ENCODE results near the gene MTHFD1L.

Gene MTHFD1L

DNA sequence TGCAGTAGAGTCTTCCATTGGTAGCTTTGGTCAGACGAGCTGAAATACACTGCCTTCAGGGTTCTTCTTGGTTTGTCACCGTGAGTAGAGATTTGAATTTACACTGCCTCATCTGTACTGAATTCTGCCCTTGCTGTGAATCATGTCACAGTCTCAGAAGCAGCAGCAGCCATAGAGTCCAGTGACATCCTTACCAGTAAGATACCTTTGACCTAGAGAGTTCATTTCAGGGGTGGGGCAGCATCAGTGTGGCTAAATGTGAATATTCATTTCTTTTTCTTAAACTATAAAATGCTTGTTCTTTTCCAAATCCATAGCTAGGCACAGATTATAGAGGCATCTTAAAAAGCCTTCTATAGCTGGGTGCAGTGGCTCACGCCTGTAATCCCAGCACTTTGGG, 223.5 kb downstream of the MTHFD1L start:
- no peak for DNase-seq (ENCODE audit: extremely low spot score)
- ChIA-PET POLR2A (no interaction called here), CTCF (no interaction called here)
- TF ChIP-seq, protein P1, sequence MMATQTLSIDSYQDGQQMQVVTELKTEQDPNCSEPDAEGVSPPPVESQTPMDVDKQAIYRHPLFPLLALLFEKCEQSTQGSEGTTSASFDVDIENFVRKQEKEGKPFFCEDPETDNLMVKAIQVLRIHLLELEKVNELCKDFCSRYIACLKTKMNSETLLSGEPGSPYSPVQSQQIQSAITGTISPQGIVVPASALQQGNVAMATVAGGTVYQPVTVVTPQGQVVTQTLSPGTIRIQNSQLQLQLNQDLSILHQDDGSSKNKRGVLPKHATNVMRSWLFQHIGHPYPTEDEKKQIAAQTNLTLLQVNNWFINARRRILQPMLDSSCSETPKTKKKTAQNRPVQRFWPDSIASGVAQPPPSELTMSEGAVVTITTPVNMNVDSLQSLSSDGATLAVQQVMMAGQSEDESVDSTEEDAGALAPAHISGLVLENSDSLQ (IDR thresholded peaks at IDR 0.05) = no peak
- TF ChIP-seq SP1 (IDR thresholded peaks at IDR 0.05) (no peak), HDGF (IDR thresholded peaks at IDR 0.05; ENCODE audit: borderline replicate concordance) (no peak), ZNF384 (IDR thresholded peaks at IDR 0.05) (no peak), NFRKB (IDR thresholded peaks at IDR 0.05) (no peak), ELF4 (IDR thresholded peaks at IDR 0.05) (no peak), FOXM1 (IDR thresholded peaks at IDR 0.05; ENCODE audit: borderline replicate concordance) (no peak), SUZ12 (IDR thresholded peaks at IDR 0.05) (no peak), BHLHE40 (IDR thresholded peaks at IDR 0.05; ENCODE audit: borderline replicate concordance) (no peak), ARNT (IDR thresholded peaks at IDR 0.05) (no peak), L3MBTL2 (conservative IDR thresholded peaks at IDR 0.05) (no peak), CTBP1 (IDR thresholded peaks at IDR 0.05; ENCODE audit: borderline replicate concordance) (no peak), TARDBP (IDR thresholded peaks at IDR 0.05) (no peak), LEF1 (IDR thresholded peaks at IDR 0.05; ENCODE audit: borderline replicate concordance) (no peak), FOXA1 (IDR thresholded peaks at IDR 0.05) (no peak), FOXK2 (IDR thresholded peaks at IDR 0.05) (no peak)

DNA sequence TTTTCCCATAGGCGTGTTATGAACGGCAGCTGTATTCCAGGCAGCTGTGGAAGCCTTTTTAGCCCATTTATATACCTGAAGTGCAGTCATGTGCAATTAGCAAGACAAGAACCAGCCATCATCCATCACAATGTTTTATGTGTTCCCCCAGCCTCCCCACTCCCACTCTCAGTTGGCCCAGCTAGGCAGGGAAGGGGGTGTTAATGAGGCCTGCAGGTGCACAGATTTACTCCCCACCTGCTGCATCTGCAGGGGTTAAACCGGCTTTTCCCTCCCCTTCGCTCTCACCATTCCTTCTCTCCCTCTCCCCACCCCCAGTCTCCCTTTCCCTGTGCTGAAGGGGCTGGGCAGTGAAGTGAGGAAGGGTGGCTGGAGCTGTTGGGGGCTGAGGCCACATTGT, 224.5 kb downstream of the MTHFD1L start:
- POLR2A ChIA-PET = no interaction called here
- no peak for TF ChIP-seq FOXK2 (IDR thresholded peaks at IDR 0.05)
- no peak for TF ChIP-seq ZNF384 (IDR thresholded peaks at IDR 0.05)
- no peak for TF ChIP-seq SP1 (IDR thresholded peaks at IDR 0.05)
- no peak for TF ChIP-seq L3MBTL2 (conservative IDR thresholded peaks at IDR 0.05)
- no peak for TF ChIP-seq NFRKB (IDR thresholded peaks at IDR 0.05)
- no peak for TF ChIP-seq TARDBP (IDR thresholded peaks at IDR 0.05)
- no peak for TF ChIP-seq HDGF (IDR thresholded peaks at IDR 0.05; ENCODE audit: borderline replicate concordance)
- TF ChIP-seq CTBP1 (IDR thresholded peaks at IDR 0.05; ENCODE audit: borderline replicate concordance) = no peak
- no peak for TF ChIP-seq LEF1 (IDR thresholded peaks at IDR 0.05; ENCODE audit: borderline replicate concordance)
- no peak for TF ChIP-seq ARNT (IDR thresholded peaks at IDR 0.05)
- TF ChIP-seq FOXM1 (IDR thresholded peaks at IDR 0.05; ENCODE audit: borderline replicate concordance) = no peak
- no peak for TF ChIP-seq ELF4 (IDR thresholded peaks at IDR 0.05)
- TF ChIP-seq, protein P1 (IDR thresholded peaks at IDR 0.05) = no peak
- no peak for TF ChIP-seq FOXA1 (IDR thresholded peaks at IDR 0.05)
- TF ChIP-seq BHLHE40 (IDR thresholded peaks at IDR 0.05; ENCODE audit: borderline replicate concordance) = no peak
- CTCF ChIA-PET = no interaction called here
- no peak for DNase-seq (ENCODE audit: extremely low spot score)

DNA sequence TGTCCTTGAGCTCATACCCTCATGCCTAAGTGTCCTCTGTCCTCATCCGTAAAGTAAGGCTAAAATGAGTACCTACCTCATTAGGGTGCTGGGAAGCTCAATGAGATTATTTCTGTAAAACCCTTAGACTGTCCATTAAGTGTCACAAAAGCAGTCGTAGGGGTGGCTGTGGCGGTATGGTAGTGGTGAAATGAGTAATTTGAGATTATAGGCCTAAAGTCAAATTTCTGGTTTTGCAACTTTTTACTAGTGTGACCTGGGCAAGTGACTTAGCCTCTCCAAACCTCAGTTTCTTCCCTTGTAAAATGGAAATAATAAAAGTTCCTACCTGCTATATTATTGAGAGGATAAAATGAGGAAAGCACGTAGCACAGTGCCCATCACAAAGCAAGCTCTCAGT, 226.1 kb downstream of the MTHFD1L start:
- ChIA-PET CTCF (no interaction called here), POLR2A (no interaction called here)

DNA sequence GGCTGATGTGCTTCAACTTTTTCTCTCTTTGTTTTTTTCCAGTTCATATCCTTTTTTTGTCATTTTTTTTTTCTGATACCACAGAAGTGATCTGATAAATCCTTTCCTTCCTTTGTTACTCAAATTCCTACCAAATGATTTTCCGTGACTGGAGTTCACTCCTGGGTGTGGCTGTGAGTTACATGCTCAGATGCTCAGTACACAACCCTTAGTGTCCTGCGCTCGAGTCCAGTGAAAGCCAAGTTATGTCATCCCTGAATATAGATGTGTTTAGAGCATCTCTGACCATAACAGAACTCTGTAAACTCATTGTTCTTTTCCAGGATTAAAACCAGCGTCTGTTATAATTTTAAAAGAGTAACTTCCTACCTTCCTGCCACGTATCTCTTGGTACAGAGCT, 227.1 kb downstream of the MTHFD1L start:
- ChIA-PET CTCF (no interaction called here), POLR2A (no interaction called here)
- TF ChIP-seq ARNT (IDR thresholded peaks at IDR 0.05) (no peak), ZNF384 (IDR thresholded peaks at IDR 0.05) (no peak), FOXA1 (IDR thresholded peaks at IDR 0.05) (no peak), NFRKB (IDR thresholded peaks at IDR 0.05) (no peak), TARDBP (IDR thresholded peaks at IDR 0.05) (no peak), FOXM1 (IDR thresholded peaks at IDR 0.05; ENCODE audit: borderline replicate concordance) (no peak), HDGF (IDR thresholded peaks at IDR 0.05; ENCODE audit: borderline replicate concordance) (no peak), FOXK2 (IDR thresholded peaks at IDR 0.05) (no peak), SUZ12 (IDR thresholded peaks at IDR 0.05) (no peak), LEF1 (IDR thresholded peaks at IDR 0.05; ENCODE audit: borderline replicate concordance) (no peak), BHLHE40 (IDR thresholded peaks at IDR 0.05; ENCODE audit: borderline replicate concordance) (no peak), L3MBTL2 (conservative IDR thresholded peaks at IDR 0.05) (no peak), CTBP1 (IDR thresholded peaks at IDR 0.05; ENCODE audit: borderline replicate concordance) (no peak), ELF4 (IDR thresholded peaks at IDR 0.05) (no peak), SP1 (IDR thresholded peaks at IDR 0.05) (no peak)
- TF ChIP-seq, protein P1 (IDR thresholded peaks at IDR 0.05) = no peak
- no peak for DNase-seq (ENCODE audit: extremely low spot score)

More for the DNA sequence above, 226.1 kb downstream of the MTHFD1L start:
- TF ChIP-seq CTBP1 (IDR thresholded peaks at IDR 0.05; ENCODE audit: borderline replicate concordance) (no peak), FOXM1 (IDR thresholded peaks at IDR 0.05; ENCODE audit: borderline replicate concordance) (no peak), FOXK2 (IDR thresholded peaks at IDR 0.05) (no peak), L3MBTL2 (conservative IDR thresholded peaks at IDR 0.05) (no peak), BHLHE40 (IDR thresholded peaks at IDR 0.05; ENCODE audit: borderline replicate concordance) (no peak), ARNT (IDR thresholded peaks at IDR 0.05) (no peak), TARDBP (IDR thresholded peaks at IDR 0.05) (no peak), SP1 (IDR thresholded peaks at IDR 0.05) (no peak), ELF4 (IDR thresholded peaks at IDR 0.05) (no peak), FOXA1 (IDR thresholded peaks at IDR 0.05) (no peak), ZNF384 (IDR thresholded peaks at IDR 0.05) (no peak), HDGF (IDR thresholded peaks at IDR 0.05; ENCODE audit: borderline replicate concordance) (no peak), NFRKB (IDR thresholded peaks at IDR 0.05) (no peak), SUZ12 (IDR thresholded peaks at IDR 0.05) (no peak), LEF1 (IDR thresholded peaks at IDR 0.05; ENCODE audit: borderline replicate concordance) (no peak)
- TF ChIP-seq, protein P1 (IDR thresholded peaks at IDR 0.05) = no peak
- DNase-seq (ENCODE audit: extremely low spot score) = no peak

DNA sequence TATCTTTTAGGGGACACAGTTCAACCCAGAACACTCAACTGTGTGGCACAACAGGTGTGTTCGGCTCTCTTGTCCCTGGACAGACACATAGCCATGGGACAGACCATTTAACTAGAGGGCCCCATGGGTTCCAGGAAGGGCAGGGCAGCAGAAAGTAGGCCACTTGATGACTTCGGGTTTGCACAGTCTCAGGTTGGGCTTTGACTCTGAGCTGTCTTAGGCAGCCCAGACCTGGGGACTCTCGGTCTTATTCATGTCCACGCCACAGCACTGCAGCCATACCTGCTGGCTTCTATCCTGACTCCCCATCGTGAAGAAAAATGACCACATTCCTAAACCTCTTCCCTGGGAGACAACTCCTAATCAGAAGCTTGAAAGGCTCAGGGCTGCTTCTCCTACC, 228.2 kb downstream of the MTHFD1L start:
- CTCF ChIA-PET = interaction anchor here (0.6 kb wide), 1 partner anchor 88 kb away, joined by 3 read pairs; no protein-coding TSS in a partner anchor

More for the DNA sequence above, 228.2 kb downstream of the MTHFD1L start:
- POLR2A ChIA-PET = no interaction called here
- TF ChIP-seq FOXA1 (IDR thresholded peaks at IDR 0.05) (no peak), LEF1 (IDR thresholded peaks at IDR 0.05; ENCODE audit: borderline replicate concordance) (no peak), ZNF384 (IDR thresholded peaks at IDR 0.05) (no peak), SUZ12 (IDR thresholded peaks at IDR 0.05) (no peak), ARNT (IDR thresholded peaks at IDR 0.05) (no peak), FOXK2 (IDR thresholded peaks at IDR 0.05) (no peak), BHLHE40 (IDR thresholded peaks at IDR 0.05; ENCODE audit: borderline replicate concordance) (no peak), CTBP1 (IDR thresholded peaks at IDR 0.05; ENCODE audit: borderline replicate concordance) (no peak), TARDBP (IDR thresholded peaks at IDR 0.05) (no peak), ELF4 (IDR thresholded peaks at IDR 0.05) (no peak), L3MBTL2 (conservative IDR thresholded peaks at IDR 0.05) (no peak), SP1 (IDR thresholded peaks at IDR 0.05) (no peak), HDGF (IDR thresholded peaks at IDR 0.05; ENCODE audit: borderline replicate concordance) (no peak)
- TF ChIP-seq, protein P1 (IDR thresholded peaks at IDR 0.05) = no peak
- no peak for DNase-seq (ENCODE audit: extremely low spot score)
